HuH-7.5 (cell line): ENCODE data around the gene FAM234B.
"Not testable (repeated sequence)": the region's sequence is repeated elsewhere in the genome, so short reads cannot be mapped to it uniquely, and the experiment has no call there.

Experiments used
- DNase-seq: peaks from one replicate; pipeline ENCODE4 v3.0.0; 2011; ENCODE audit warnings: low spot score

Gene FAM234B

GRCh38 chr12:13023811-13024530 is 20.2 kb upstream of the FAM234B start:
- no peak for DNase-seq

- DNase-seq, result no peak
These were observed 19.7 kb upstream of the FAM234B start for GRCh38 chr12:13024531-13024916.

GRCh38 chr12:13026286-13026685 is 17.9 kb upstream of the FAM234B start:
- no peak for DNase-seq

- DNase-seq, result no peak
These were observed 17.1 kb upstream of the FAM234B start for GRCh38 chr12:13027032-13027431.

GRCh38 chr12:13027508-13027907 is 16.7 kb upstream of the FAM234B start:
- no peak for DNase-seq

GRCh38 chr12:13028825-13029570 is 15.2 kb upstream of the FAM234B start:
- no peak for DNase-seq

- no peak for DNase-seq
These were observed 13.5 kb upstream of the FAM234B start for GRCh38 chr12:13030541-13031291.

GRCh38 chr12:13032164-13032563 is 12.0 kb upstream of the FAM234B start:
- DNase-seq, result no peak

GRCh38 chr12:13033476-13033875 is 10.7 kb upstream of the FAM234B start:
- DNase-seq, result no peak

GRCh38 chr12:13035335-13035734 is 8.8 kb upstream of the FAM234B start:
- DNase-seq, result not testable (repeated sequence)

- no peak for DNase-seq
These were observed 7.3 kb upstream of the FAM234B start for GRCh38 chr12:13036881-13037280.

GRCh38 chr12:13038491-13039161 is 5.6 kb upstream of the FAM234B start:
- DNase-seq, result no peak

- no peak for DNase-seq
These were observed 4.7 kb upstream of the FAM234B start for GRCh38 chr12:13039328-13039956.

- no peak for DNase-seq
These were observed 3.0 kb upstream of the FAM234B start for GRCh38 chr12:13041224-13041623.

- no peak for DNase-seq
These were observed 1.4 kb upstream of the FAM234B start for GRCh38 chr12:13042666-13043230.

GRCh38 chr12:13044906-13045299 is 722 bp downstream of the FAM234B start:
- peak; percentile 22 for DNase-seq

- no peak for DNase-seq
These were observed 1.6 kb downstream of the FAM234B start for GRCh38 chr12:13045816-13046215.

- DNase-seq, result no peak
These were observed 2.8 kb downstream of the FAM234B start for GRCh38 chr12:13046964-13047363.

GRCh38 chr12:13049816-13050215 is 5.6 kb downstream of the FAM234B start:
- no peak for DNase-seq

GRCh38 chr12:13052421-13052820 is 8.2 kb downstream of the FAM234B start:
- no peak for DNase-seq

GRCh38 chr12:13053617-13054016 is 9.4 kb downstream of the FAM234B start:
- DNase-seq, result not testable (repeated sequence)

- no peak for DNase-seq
These were observed 16.4 kb downstream of the FAM234B start for GRCh38 chr12:13060581-13060980.
